PC-3 (cell line): Measurements from ENCODE around the gene NUTM2B.
"Not testable (repeated sequence)": the region's sequence is repeated elsewhere in the genome, so short reads cannot be mapped to it uniquely, and the experiment has no call there.

ENCODE experiments used
- EZH2 ChIP-seq: fragments of 300-600 bp; sonication (generic); IDR thresholded peaks from one replicate; pipeline ENCODE4 v1.6.1; 2017; ENCODE audit warnings: antibody characterized with exemption, mild to moderate bottlenecking, low read length; ENCODE audit not compliant: unreplicated experiment
- TF ChIP-seq, protein P1 (sequence below): fragments of 300-600 bp; sonication (generic); conservative IDR thresholded peaks from 2 replicates; pipeline ENCODE4 v1.5.1; 2017; ENCODE audit warnings: antibody characterized with exemption, low read depth, mild to moderate bottlenecking, low read length

DNA sequence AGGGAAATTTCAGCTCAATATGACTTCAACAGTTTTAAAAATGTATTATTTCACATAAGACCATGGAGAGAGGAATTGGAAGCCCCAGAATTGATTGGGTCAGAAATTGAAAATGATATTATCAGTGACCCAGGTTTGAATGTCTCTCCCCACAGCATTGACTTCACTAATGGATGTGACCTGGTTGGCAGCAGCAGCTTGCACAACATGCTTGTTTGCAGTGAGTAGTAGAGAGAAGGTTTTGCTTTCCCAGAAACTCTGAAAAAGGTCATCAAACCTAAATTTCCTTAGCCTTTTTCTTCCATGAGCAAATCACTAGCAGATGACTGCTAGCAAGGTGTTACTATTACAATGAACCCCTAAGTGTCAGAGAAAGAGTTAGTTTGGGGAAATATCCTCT, 39.7 kb upstream of the NUTM2B start:
- TF ChIP-seq, protein P1, sequence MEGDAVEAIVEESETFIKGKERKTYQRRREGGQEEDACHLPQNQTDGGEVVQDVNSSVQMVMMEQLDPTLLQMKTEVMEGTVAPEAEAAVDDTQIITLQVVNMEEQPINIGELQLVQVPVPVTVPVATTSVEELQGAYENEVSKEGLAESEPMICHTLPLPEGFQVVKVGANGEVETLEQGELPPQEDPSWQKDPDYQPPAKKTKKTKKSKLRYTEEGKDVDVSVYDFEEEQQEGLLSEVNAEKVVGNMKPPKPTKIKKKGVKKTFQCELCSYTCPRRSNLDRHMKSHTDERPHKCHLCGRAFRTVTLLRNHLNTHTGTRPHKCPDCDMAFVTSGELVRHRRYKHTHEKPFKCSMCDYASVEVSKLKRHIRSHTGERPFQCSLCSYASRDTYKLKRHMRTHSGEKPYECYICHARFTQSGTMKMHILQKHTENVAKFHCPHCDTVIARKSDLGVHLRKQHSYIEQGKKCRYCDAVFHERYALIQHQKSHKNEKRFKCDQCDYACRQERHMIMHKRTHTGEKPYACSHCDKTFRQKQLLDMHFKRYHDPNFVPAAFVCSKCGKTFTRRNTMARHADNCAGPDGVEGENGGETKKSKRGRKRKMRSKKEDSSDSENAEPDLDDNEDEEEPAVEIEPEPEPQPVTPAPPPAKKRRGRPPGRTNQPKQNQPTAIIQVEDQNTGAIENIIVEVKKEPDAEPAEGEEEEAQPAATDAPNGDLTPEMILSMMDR = not testable (repeated sequence)
- not testable (repeated sequence) for TF ChIP-seq EZH2
